Activated T-helper 2 cell treated with anti-CD3 and anti-CD28 coated beads, Interferon-gamma antibody, Interleukin-2, Interleukin-4, amounts not matched to agents 10 μg/mL and 5 μg/mL and 100 μg/mL, durations not matched to agents 14 hours and 24 hours and 36 hours (primary cell): ENCODE data around the gene C19orf33. TPM values are rescaled to one million over a fixed set of nuclear protein-coding genes. Genes with fewer than 3 reads are reported as not detected.
"Not testable (repeated sequence)": the region's sequence is repeated elsewhere in the genome, so short reads cannot be mapped to it uniquely, and the experiment has no call there.

Experiments used
- DNase-seq: peaks from one replicate; pipeline ENCODE4 v3.0.0; 2021; ENCODE audit warnings: low spot score
- H3K27ac Mint-ChIP-seq: one replicate; pipeline ENCODE4 v1.8.0; 2021; ENCODE audit warnings: mixed read lengths
- H3K27me3 Mint-ChIP-seq: one replicate; pipeline ENCODE4 v1.8.0; 2021; ENCODE audit warnings: low read depth, mixed read lengths
- H3K36me3 Mint-ChIP-seq: one replicate; pipeline ENCODE4 v1.8.0; 2021; ENCODE audit warnings: low read depth, mixed read lengths
- H3K4me1 Mint-ChIP-seq: one replicate; pipeline ENCODE4 v1.8.0; 2021; ENCODE audit warnings: low read depth, mixed read lengths
- H3K4me3 Mint-ChIP-seq: one replicate; pipeline ENCODE4 v1.8.0; 2021; ENCODE audit warnings: low read depth, mild to moderate bottlenecking, moderate library complexity, mixed read lengths
- H3K9me3 Mint-ChIP-seq: one replicate; pipeline ENCODE4 v1.8.0; 2021; ENCODE audit warnings: mixed read lengths
- intact Hi-C: fragments of 100-400 bp; cut with micrococcal nuclease; formaldehyde crosslinking; loops from one replicate; pipeline ENCODE4 v1.15.1; 2023
- total RNA-seq: library from RNA; stranded (reverse); gene quantifications from 2 replicates; pipeline ENCODE4 v1.2.3, GENCODE V29; 2022

The C19orf33 gene
- 2.0 TPM in 1 of 2 replicates, not detected in the other for total RNA-seq

DNA sequence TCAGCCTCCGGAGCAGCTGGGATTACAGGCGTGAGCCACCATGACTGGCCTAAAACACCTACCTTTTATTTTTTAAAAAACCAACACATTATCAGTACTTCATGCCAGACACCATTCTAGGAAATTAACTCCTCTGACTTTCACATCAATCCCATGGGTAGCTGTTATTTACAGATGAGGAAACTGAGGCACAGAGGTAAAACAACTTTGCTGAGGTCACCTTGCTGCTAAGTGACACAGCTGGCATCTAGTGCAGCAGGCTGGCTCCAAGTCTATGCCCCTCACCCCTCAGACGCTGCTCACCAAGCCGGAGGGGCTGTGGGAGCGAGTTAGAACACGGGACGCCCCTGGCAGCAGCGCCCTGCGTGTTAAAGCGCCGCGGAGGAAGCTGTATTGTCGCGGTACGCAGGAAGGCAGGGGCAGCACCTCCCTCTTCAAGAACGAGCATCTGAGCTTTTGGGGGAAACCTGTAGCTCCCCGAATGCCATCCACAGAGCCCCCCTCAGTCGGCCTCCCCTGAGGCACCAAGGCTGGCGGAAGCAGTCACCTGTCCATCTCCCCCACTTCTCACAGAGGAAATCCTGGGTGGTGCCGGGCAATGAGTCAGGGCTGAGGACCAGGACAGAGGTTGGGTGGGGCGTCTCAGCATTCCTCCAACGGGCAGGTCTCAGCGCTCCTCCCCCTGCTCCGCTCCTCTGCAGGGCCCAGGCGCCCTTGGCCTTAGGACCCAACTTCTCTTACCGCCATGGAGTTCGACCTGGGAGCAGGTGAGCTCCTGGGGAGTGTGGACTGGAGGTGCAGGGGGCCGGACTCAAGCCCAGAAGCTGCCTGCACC is at the start of gene C19orf33:
Gene C19orf33 (plus strand): TSS at position 735 of the 835 bp plus-strand sequence. CDS start 11 bp downstream, at position 746.
- Mint-ChIP-seq H3K27me3 (no peaks in the 10 kb centered on the region), H3K4me3 (no peak within 1 kb of the TSS), H3K4me1 (no peaks in the 10 kb centered on the region), H3K27ac (no peak within 1 kb of the TSS), H3K36me3 (peaks cover 20% of the 10 kb centered on the region), H3K9me3 (no peaks in the 10 kb centered on the region)
- intact Hi-C loops = no loop called here
- DNase-seq = no peak

DNA sequence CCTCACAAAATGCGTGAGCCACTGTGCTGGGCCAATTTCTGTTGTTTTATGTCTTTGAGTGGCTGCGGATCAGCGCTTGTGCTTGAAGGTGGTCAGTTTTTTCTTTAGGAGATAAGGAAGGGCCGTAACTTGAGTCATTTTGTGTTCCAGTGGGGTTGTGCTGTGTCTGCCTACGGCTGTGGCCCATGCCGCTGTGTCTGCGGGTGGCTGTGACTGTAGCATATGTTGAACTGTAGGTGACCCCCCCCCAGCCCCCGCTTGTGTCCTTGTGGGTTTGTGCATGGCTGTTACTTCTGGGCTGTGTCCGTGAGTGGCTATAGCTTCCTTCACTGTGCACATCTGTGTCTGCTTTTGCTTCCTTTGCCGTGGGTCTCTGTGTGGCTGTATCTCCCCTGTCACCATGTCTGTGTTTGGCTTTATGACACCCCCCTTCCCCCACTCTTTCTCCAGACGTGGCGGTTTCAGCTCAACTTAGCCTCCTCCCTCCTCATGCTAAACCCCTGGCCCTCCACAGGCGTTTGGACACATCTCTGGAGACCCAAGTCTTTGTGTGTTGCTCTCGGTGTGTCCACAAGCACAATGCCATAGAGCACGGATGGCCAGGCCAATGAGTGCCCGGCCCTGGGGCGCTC is 48.6 kb upstream of the C19orf33 start:
- Mint-ChIP-seq H3K27me3 (no peaks in the 10 kb centered on the region), H3K9me3 (no peaks in the 10 kb centered on the region), H3K27ac (peak overlapping the region; percentile 64), H3K36me3 (peaks cover 18% of the 10 kb centered on the region), H3K4me1 (peaks cover 23% of the 10 kb centered on the region), H3K4me3 (peak overlapping the region; percentile 84)
- no peak for DNase-seq
- intact Hi-C loops = loop anchor here (1.0 to 5.0 kb wide), 2 partner anchors 9 to 82 kb away; partner anchors contain the start of genes CATSPERG and SPINT2

DNA sequence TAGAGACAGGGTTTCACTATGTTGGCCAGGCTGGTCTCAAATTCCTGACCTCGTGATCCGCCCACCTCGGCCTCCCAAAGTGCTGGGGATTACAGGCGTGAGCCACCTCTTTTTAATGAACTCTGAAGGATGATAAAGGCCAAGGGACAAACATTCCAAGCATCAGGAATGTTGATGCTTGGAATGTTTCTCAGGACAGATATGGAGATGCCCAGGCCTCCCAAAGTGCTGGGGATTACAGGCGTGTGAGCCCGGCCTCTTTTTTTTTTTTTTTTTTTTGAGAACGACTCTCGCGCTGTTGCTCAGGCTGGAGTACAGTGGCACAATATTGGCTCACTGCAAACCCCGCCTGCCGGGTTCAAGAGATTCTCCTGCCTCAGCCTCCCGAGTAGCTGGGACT is 42.1 kb upstream of the C19orf33 start:
- H3K4me3 Mint-ChIP-seq, H3K9me3 Mint-ChIP-seq, H3K27ac Mint-ChIP-seq, H3K27me3 Mint-ChIP-seq, intact Hi-C loops, DNase-seq, H3K36me3 Mint-ChIP-seq: not testable (repeated sequence)
- H3K4me1 Mint-ChIP-seq = peaks cover 36% of the 10 kb centered on the region

DNA sequence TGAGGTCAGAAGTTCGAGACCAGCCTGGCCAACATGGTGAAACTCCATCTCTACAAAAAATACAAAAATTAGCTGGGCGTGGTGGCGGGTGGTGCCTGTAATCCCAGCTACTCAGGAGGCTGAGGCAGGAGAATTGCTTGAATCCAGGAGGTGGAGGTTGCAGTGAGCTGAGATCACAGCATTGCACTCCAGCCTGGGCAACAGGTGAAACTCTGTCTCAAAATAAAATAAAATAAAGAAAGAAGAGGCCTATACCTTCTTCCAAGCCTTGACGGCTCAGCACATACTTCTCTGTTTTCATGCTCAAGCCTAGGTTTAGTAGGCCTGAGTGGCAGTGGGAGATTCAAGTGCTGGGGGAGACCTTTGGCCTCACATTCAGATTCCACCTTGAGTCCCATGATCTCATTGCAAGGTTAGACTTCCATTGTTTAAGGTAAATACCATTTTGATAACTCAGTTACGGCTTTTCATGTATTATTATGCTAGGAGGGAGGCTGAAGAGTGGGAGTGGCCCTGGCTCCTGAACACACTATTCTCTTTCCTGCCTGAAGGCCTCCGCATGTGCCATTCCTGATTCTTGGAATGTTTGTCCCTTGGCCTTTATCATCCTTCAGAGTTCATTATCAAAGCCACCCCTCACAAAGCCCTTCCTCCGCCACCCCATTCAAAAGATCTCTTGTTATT is 41.3 kb upstream of the C19orf33 start:
- H3K4me3 Mint-ChIP-seq = peak overlapping the region; percentile 68
- peaks cover 10% of the 10 kb centered on the region for H3K36me3 Mint-ChIP-seq
- peaks cover 44% of the 10 kb centered on the region for H3K4me1 Mint-ChIP-seq
- no peaks in the 10 kb centered on the region for H3K9me3 Mint-ChIP-seq
- no peaks in the 10 kb centered on the region for H3K27me3 Mint-ChIP-seq
- no peak for DNase-seq
- peak overlapping the region; percentile 98 for H3K27ac Mint-ChIP-seq
- intact Hi-C loops = no loop called here

DNA sequence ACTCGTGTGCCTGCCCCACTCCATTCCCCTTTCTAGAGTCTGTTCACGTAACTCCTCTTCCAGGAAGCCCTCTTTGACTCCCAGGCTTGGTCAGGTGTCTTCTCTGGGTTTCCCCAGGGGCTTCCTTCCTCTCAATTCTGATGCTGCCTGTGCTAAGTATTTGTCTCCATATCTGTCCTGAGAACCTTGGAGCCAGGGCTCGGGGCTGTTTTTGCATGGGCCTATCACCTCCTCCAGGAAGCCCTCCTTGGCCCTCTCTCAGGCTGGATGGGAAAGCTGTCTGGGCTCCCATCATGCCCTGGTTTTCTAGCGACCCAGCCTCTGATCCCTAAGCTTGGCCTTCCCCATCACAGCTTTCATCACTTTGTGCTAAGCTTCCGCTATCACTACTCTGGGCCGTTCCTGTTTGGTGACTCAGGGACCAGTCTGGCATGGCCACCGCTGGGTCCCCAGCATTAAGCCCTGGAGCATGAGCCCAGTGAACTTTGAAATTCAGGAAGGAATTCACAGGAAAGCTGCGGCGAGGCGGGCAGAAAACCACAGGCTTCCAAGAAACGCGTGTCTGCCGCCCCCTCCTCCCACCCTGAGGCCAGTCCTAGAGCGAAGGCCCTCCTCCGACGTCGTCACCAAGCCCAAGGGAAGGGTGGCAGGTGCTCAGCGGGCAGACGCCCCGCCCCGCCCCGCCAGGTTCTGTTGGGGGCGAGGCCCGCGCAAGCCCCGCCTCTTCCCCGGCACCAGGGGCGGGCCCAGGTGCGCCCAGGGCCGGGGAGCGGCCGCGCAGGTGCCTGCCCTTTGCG is 40.2 kb upstream of the C19orf33 start:
- DNase-seq = peak; percentile 75
- Mint-ChIP-seq H3K27ac (peak overlapping the region; percentile 98), H3K36me3 (peaks cover 10% of the 10 kb centered on the region), H3K9me3 (no peaks in the 10 kb centered on the region), H3K4me1 (peaks cover 50% of the 10 kb centered on the region), H3K27me3 (no peaks in the 10 kb centered on the region), H3K4me3 (peak overlapping the region; percentile 95)
- intact Hi-C loops = loop anchor here (1.0 to 2.0 kb wide), 3 partner anchors 8 to 53 kb away; partner anchors contain the start of gene PPP1R14A

DNA sequence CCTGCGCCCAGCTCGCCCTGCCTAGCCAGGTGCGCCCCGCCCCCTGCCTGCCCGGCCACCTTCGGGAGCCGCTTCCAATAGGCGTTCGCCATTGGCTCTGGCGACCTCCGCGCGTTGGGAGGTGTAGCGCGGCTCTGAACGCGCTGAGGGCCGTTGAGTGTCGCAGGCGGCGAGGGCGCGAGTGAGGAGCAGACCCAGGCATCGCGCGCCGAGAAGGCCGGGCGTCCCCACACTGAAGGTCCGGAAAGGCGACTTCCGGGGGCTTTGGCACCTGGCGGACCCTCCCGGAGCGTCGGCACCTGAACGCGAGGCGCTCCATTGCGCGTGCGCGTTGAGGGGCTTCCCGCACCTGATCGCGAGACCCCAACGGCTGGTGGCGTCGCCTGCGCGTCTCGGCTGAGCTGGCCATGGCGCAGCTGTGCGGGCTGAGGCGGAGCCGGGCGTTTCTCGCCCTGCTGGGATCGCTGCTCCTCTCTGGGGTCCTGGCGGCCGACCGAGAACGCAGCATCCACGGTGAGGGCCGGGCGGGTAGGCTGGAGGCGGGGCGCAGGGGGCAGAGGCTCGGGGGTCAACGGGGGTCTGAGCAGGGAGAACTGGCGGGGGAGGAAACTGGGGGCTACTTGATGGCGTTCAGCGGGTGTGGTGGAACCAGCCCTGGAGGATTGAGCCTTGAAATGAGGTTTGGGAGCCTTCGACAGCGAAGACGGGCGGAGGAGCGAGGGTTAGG is 39.4 kb upstream of the C19orf33 start, which contains the start of gene SPINT2:
Gene SPINT2 (plus strand): TSS at position 88 of the 727 bp plus-strand sequence. CDS start 320 bp downstream, at position 408.
- no peak for DNase-seq
- peaks cover 10% of the 10 kb centered on the region for H3K36me3 Mint-ChIP-seq

DNA sequence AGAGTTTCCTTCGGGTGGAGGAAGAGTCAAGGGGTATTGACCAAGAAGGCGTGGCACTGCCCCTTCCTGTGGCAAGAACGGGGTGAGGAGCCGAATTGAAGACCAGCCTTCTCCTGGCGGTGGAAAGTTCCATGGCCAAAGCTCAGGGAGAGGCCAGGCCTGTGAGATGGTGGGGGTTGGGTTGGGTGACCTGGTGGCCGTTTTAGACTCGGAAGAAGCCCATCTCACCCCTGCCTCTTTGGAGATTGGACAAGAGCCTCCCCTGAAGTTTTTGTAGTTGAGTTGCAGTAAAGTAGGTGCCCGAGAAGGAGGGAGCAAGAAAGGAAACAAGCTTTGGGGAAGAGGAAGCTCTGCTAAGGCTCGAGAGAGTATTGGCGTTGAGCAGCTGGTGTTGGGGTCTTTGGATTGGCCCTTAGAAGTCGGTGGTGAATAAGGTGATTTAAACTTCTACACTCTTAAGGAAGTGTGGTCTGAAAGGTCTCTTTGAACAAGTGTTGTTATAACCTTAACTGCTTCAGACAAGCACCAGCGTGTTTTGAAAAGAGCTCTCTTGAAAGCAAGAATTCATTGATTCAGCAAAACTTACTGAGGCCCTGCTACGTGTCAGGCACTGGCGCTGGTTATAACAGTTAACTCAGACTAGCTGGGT is 38.7 kb upstream of the C19orf33 start:
- H3K4me1 Mint-ChIP-seq = peaks cover 52% of the 10 kb centered on the region
- no peaks in the 10 kb centered on the region for H3K9me3 Mint-ChIP-seq

More for the DNA sequence above, 39.4 kb upstream of the C19orf33 start, which contains the start of gene SPINT2:
- no peaks in the 10 kb centered on the region for H3K27me3 Mint-ChIP-seq
- H3K4me3 Mint-ChIP-seq = peak within 1 kb of the TSS; percentile 95
- H3K9me3 Mint-ChIP-seq = no peaks in the 10 kb centered on the region
- peak within 1 kb of the TSS; percentile 98 for H3K27ac Mint-ChIP-seq
- intact Hi-C loops = loop anchor here (1.0 to 2.0 kb wide), 3 partner anchors 8 to 52 kb away; partner anchors contain the start of gene PPP1R14A
- H3K4me1 Mint-ChIP-seq = peaks cover 47% of the 10 kb centered on the region

DNA sequence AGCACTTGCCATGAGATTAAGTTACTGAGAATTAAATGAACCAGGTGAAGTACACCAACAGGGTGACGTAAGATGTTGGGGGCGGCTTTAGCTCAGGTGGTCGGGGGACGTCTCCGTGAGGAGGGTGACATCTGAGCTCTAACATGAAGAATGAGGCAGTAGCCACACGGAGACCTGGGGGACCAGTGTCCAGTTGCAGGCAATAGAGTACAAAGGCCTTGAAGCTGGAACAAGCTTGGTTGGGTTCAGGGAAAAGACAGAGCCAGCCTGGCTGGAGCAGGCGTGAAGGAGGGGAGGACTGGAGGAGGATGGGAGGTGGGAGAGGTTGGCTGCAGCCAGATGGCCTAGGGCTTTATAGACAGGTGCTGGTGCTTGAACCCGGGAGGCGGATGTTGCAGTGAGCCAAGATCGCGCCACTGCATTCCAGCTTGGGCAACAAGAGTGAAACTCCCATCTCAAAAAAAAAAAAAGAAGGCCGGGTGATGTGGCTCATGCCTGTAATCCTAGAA is 38.1 kb upstream of the C19orf33 start:
- Mint-ChIP-seq H3K4me3 (peak overlapping the region; percentile 95), H3K4me1 (peaks cover 58% of the 10 kb centered on the region), H3K36me3 (peaks cover 17% of the 10 kb centered on the region), H3K27me3 (no peaks in the 10 kb centered on the region), H3K27ac (peak overlapping the region; percentile 97), H3K9me3 (no peaks in the 10 kb centered on the region)
- no peak for DNase-seq
- intact Hi-C loops = loop anchor here (2.0 kb wide), 2 partner anchors 15 to 51 kb away; no protein-coding TSS in a partner anchor

More for the DNA sequence above, 38.7 kb upstream of the C19orf33 start:
- Mint-ChIP-seq H3K36me3 (peaks cover 14% of the 10 kb centered on the region), H3K27me3 (no peaks in the 10 kb centered on the region), H3K27ac (peak overlapping the region; percentile 97), H3K4me3 (peak overlapping the region; percentile 95)
- intact Hi-C loops = loop anchor here (2.0 kb wide), 2 partner anchors 15 to 51 kb away; no protein-coding TSS in a partner anchor
- DNase-seq = no peak

DNA sequence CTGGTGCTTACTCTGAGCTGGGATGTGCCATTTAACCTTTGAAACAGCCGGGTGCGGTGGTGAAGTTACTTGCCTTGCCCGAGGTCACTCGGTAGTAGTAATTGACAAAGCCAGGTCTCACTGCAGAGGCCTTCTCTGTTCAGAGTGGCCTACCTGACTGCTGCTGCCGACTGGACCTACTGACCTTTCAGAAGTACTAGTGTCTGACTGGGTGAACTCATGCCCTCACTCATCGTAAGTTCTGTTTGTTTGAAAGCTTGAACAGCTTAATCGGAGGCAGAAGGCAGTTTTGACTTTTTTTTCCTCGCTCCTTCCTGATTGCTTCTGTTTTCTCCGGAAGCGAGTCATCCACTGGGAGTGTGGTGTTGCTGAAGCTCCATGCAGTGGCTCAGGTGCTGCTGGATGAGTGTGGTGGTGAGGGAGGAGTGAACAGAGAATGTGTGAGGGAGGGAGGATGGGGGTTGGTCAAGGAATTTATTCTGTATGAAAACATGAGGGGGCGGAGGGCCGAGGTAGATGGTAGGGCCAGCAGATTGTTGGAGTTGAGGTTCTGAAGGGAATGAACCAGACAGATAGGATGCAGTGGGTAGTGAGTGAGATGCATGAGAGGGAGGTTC is 37.0 kb upstream of the C19orf33 start:
- peak overlapping the region; percentile 67 for H3K27ac Mint-ChIP-seq
- intact Hi-C loops = no loop called here
- no peak for DNase-seq
- no peaks in the 10 kb centered on the region for H3K9me3 Mint-ChIP-seq
- peak overlapping the region; percentile 26 for H3K4me3 Mint-ChIP-seq
- no peaks in the 10 kb centered on the region for H3K27me3 Mint-ChIP-seq
- peaks cover 18% of the 10 kb centered on the region for H3K36me3 Mint-ChIP-seq
- peaks cover 58% of the 10 kb centered on the region for H3K4me1 Mint-ChIP-seq

DNA sequence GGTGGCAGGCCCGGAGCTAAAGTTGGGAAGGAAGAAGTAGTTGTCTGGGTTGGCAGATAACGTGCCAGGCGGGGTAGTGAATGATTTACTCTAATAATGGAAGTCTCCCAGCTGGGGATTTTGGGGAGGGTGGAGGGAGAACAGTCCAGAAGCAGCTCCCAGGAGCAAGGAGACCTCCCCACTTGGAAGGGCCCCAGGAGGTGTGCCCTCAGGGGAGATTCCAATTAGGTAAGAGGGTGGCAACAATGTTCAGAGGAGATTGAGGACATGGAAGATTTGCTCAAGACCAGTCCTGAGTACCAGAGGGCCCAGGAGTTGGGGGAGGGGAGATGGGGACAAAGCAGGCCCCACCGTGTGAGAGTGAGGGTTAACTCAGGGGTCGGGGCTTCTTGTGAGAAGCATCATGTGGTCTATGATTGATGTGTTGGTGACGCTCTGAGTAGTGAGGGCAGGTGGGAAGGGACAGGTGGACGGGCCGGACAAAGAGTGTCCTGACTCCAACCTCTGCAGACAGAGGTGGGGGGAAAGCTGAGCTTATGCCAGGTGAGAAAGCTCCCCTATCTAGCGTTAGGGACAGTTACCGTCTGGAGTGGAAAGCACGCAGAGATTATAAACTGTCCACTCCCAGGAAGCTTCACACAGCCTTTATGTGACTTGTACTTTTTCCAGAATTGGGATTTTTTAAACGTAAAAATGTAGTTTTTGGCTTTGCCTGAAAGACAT is 36.1 kb upstream of the C19orf33 start:
- no peaks in the 10 kb centered on the region for H3K9me3 Mint-ChIP-seq
- DNase-seq = no peak
- no peaks in the 10 kb centered on the region for H3K27me3 Mint-ChIP-seq
- peak overlapping the region; percentile 21 for H3K27ac Mint-ChIP-seq
- H3K4me1 Mint-ChIP-seq = peaks cover 55% of the 10 kb centered on the region
- intact Hi-C loops = no loop called here
- peaks cover 18% of the 10 kb centered on the region for H3K36me3 Mint-ChIP-seq
- H3K4me3 Mint-ChIP-seq = no peak overlapping the region
